Activated B cell treated with CpG ODN at 0.5 μM for 24 hours (primary cell): ENCODE data around the gene TMEM154. TPM values are rescaled to one million over a fixed set of nuclear protein-coding genes. Genes with fewer than 3 reads are reported as not detected.

Source experiments
- ATAC-seq: fragments of 200-7000 bp; cut with Tn5 transposase; one replicate; pipeline ENCODE4 v1.10.0; 2021; ENCODE audit warnings: low read depth, mild to moderate bottlenecking, moderate library complexity
- CTCF ChIA-PET: fragments of 350-600 bp; sonication (Branson Sonifier 250); formaldehyde crosslinking; loops from one replicate; lab custom pipeline; 2021; ENCODE audit warnings: antibody characterized with exemption; lab: Charles Lee
- POLR2A ChIA-PET: fragments of 350-600 bp; sonication (Branson Sonifier 250); formaldehyde crosslinking; loops from one replicate; lab custom pipeline; 2021; ENCODE audit warnings: antibody characterized with exemption; lab: Charles Lee
- DNase-seq: peaks from one replicate; pipeline ENCODE4 v3.0.0; 2022
- H3K27ac Mint-ChIP-seq: one replicate; pipeline ENCODE4 v1.8.0; 2020; ENCODE audit warnings: mixed read lengths
- H3K27me3 Mint-ChIP-seq: one replicate; pipeline ENCODE4 v1.8.0; 2021; ENCODE audit warnings: mixed read lengths
- H3K36me3 Mint-ChIP-seq: one replicate; pipeline ENCODE4 v1.8.0; 2021; ENCODE audit warnings: low read depth, mixed read lengths
- H3K4me1 Mint-ChIP-seq: one replicate; pipeline ENCODE4 v1.8.0; 2021; ENCODE audit warnings: mixed read lengths
- H3K4me3 Mint-ChIP-seq: one replicate; pipeline ENCODE4 v1.8.0; 2020; ENCODE audit warnings: mild to moderate bottlenecking, mixed read lengths
- H3K9me3 Mint-ChIP-seq: one replicate; pipeline ENCODE4 v1.8.0; 2020; ENCODE audit warnings: mixed read lengths
- intact Hi-C: fragments of 100-400 bp; cut with micrococcal nuclease; formaldehyde crosslinking; loops from one replicate; pipeline ENCODE4 v1.15.1; 2024
- total RNA-seq: library from RNA; stranded (reverse); gene quantifications from 2 replicates; pipeline ENCODE4 v1.2.3, GENCODE V29; 2022
- TF ChIP-seq, protein P1 (sequence below): fragments of 200-600 bp; IDR thresholded peaks from one replicate; pipeline ENCODE4 v1.8.0; 2022; ENCODE audit warnings: antibody characterized with exemption, mild to moderate bottlenecking

Gene TMEM154
- total RNA-seq, 1 donor from 2014 or later, result 59.9 TPM

GRCh38 chr4:152696764-152697261, 17.0 kb upstream of the TMEM154 start:
- Mint-ChIP-seq H3K4me3 (peak overlapping the region; percentile 6), H3K9me3 (no peaks in the 10 kb centered on the region), H3K27ac (peak overlapping the region; percentile 60), H3K4me1 (peaks cover 40% of the 10 kb centered on the region), H3K36me3 (no peaks in the 10 kb centered on the region), H3K27me3 (peaks cover 1% of the 10 kb centered on the region)
- DNase-seq (no peak), ATAC-seq (peak; percentile 95)
- ChIA-PET POLR2A (interaction anchor here (1.8 kb wide), 1 partner anchor 18 kb away, joined by 8 read pairs; the partner anchor contains the start of gene TMEM154), CTCF (interaction anchor here (1.2 kb wide), 1 partner anchor 9 kb away, joined by 3 read pairs; no protein-coding TSS in a partner anchor)
- intact Hi-C loops, result loop anchor here (1.0 to 2.0 kb wide), 6 partner anchors 13 to 54 kb away; no protein-coding TSS in a partner anchor
- TF ChIP-seq, protein P1, sequence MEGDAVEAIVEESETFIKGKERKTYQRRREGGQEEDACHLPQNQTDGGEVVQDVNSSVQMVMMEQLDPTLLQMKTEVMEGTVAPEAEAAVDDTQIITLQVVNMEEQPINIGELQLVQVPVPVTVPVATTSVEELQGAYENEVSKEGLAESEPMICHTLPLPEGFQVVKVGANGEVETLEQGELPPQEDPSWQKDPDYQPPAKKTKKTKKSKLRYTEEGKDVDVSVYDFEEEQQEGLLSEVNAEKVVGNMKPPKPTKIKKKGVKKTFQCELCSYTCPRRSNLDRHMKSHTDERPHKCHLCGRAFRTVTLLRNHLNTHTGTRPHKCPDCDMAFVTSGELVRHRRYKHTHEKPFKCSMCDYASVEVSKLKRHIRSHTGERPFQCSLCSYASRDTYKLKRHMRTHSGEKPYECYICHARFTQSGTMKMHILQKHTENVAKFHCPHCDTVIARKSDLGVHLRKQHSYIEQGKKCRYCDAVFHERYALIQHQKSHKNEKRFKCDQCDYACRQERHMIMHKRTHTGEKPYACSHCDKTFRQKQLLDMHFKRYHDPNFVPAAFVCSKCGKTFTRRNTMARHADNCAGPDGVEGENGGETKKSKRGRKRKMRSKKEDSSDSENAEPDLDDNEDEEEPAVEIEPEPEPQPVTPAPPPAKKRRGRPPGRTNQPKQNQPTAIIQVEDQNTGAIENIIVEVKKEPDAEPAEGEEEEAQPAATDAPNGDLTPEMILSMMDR, result no peak

DNA sequence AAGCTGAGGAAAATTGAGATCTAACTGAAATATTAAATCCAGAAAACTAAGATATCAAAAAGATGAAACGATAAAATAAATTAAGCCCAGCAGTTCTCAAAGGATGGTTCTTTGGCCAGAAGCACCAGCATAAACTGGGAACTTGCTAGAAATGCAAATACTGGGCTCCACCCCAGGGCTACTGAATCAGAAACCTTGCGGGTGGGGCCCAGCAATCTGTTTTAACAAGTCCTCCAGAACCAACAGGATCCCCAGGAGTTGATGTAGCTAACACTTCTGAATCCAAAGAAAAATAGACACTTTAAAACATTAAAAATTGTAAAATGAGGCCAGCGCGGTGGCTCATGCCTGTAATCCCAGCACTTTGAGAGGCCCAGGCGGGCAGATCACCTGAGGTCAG, 14.1 kb upstream of the TMEM154 start:
- POLR2A ChIA-PET, result interaction anchor here (0.9 to 1.2 kb wide), 2 partner anchors 10 to 24 kb away, joined by 3 read pairs; no protein-coding TSS in a partner anchor
- Mint-ChIP-seq H3K4me3 (no peak overlapping the region), H3K27ac (no peak overlapping the region), H3K36me3 (no peaks in the 10 kb centered on the region), H3K9me3 (no peaks in the 10 kb centered on the region), H3K4me1 (peaks cover 51% of the 10 kb centered on the region), H3K27me3 (no peaks in the 10 kb centered on the region)
- no peak for ATAC-seq
- CTCF ChIA-PET, result interaction anchor here (0.7 to 1.1 kb wide), 2 partner anchors 9 to 239 kb away, joined by 3 read pairs; no protein-coding TSS in a partner anchor
- intact Hi-C loops, result no loop called here
- TF ChIP-seq, protein P1, result no peak
- no peak for DNase-seq

- H3K4me1 Mint-ChIP-seq, result peaks cover 35% of the 10 kb centered on the region
- no peak overlapping the region for H3K27ac Mint-ChIP-seq
- ChIA-PET POLR2A (no interaction called here), CTCF (no interaction called here)
- no peak for ATAC-seq
- no peaks in the 10 kb centered on the region for H3K27me3 Mint-ChIP-seq
- TF ChIP-seq, protein P1, result no peak
- H3K36me3 Mint-ChIP-seq, result no peaks in the 10 kb centered on the region
- intact Hi-C loops, result no loop called here
- no peak overlapping the region for H3K4me3 Mint-ChIP-seq
- DNase-seq, result no peak
- H3K9me3 Mint-ChIP-seq, result no peaks in the 10 kb centered on the region
Observed at GRCh38 chr4:152691761-152692160, 12.0 kb upstream of the TMEM154 start.

DNA sequence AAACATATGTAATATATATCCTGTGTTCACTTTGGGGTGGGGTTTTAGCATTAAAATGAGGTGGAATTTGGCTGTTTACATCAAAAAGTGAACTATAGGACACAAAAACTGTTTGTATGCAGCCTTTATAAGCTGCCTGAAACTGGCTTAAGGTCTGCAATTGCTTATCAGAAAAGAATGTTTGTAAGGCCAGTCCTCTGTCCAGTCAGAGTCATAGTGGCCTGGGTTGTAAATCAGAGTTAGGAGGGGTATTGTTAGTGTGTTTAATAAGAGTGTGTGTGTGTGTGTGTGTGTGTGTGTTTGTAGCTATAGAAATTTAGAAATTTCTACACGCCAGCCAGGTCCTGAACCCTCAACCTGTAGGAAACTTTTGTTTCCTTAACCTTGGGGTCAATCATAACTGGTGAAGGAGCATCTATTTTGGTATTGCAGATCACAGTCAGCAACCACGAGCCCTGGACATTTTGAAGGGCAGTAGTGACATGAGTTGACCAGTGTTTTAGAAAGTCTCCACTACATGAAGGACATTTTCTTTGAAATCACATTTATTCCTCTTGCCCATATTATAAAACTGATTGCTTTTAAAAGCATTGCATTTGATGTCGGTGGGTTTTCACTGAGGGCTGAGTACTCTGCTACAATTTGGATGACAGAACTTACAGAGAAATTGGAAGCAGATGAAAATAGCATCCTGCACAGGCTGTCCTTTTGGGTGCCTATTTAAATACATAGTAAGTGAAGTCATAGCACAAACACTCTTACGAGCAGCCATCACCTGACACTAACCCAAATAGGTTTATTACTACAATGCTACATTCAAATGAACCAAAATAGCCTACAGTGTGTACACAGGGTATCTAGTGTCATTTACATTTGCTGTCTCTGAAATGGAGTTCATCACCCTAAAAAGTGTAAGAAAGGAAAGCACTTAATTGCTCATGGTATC, 11.2 kb upstream of the TMEM154 start:
- no peak for ATAC-seq
- ChIA-PET POLR2A (interaction anchor here (0.6 kb wide), 1 partner anchor 24 kb away, joined by 4 read pairs; no protein-coding TSS in a partner anchor), CTCF (no interaction called here)
- TF ChIP-seq, protein P1, result no peak
- H3K36me3 Mint-ChIP-seq, result no peaks in the 10 kb centered on the region
- peaks cover 30% of the 10 kb centered on the region for H3K4me1 Mint-ChIP-seq
- no peaks in the 10 kb centered on the region for H3K27me3 Mint-ChIP-seq
- H3K9me3 Mint-ChIP-seq, result no peaks in the 10 kb centered on the region
- intact Hi-C loops, result no loop called here
- H3K4me3 Mint-ChIP-seq, result no peak overlapping the region
- no peak for DNase-seq
- H3K27ac Mint-ChIP-seq, result no peak overlapping the region
